B cell (primary cell): ENCODE results near the gene OR7A10. TPM values are rescaled to one million over a fixed set of nuclear protein-coding genes. Genes with fewer than 3 reads are reported as not detected.

Experiments
- ATAC-seq: fragments of 200-7000 bp; cut with Tn5 transposase; one replicate; pipeline ENCODE4 v1.10.0; 2021; ENCODE audit warnings: low read depth, mild to moderate bottlenecking, moderate number of reproducible peaks, moderate library complexity
- CTCF ChIA-PET: fragments of 350-600 bp; sonication (Branson Sonifier 250); formaldehyde crosslinking; loops from one replicate; lab custom pipeline; 2021; ENCODE audit warnings: antibody characterized with exemption, inconsistent platforms; lab: Charles Lee
- POLR2A ChIA-PET: fragments of 350-600 bp; sonication (Branson Sonifier 250); formaldehyde crosslinking; loops from one replicate; lab custom pipeline; 2021; ENCODE audit warnings: antibody characterized with exemption; lab: Charles Lee
- DNase-seq: peaks from one replicate; pipeline ENCODE4 v3.0.0; 2013
- H2AFZ ChIP-seq: 2 replicates; pipeline ENCODE4 v1.6.1; 2012; ENCODE audit warnings: mild to moderate bottlenecking, low read depth, low read length; ENCODE audit not compliant: insufficient read depth, poor library complexity, severe bottlenecking
- H3K27ac ChIP-seq, 2 donors: 1 replicate in 1 of 2; 2 replicates in 1 of 2; pipeline ENCODE4 v1.5.1; 2012 to 2013; ENCODE audit warnings: low read length in 2 of 2, mild to moderate bottlenecking in 2 of 2, moderate library complexity in 1 of 2
- H3K27me3 ChIP-seq, 4 experiments: fragments of 200-600 bp in 1 of 4; sonication (generic) in 1 of 4; replicated peaks in 1 of 4; 1 replicate in 2 of 4; 2 replicates in 2 of 4; pipeline versions ENCODE4 v1.6.1 to v1.7.0; 2013 to 2016; ENCODE audit warnings: low read length in 3 of 4, mild to moderate bottlenecking in 2 of 4, mixed read lengths in 1 of 4, moderate library complexity in 1 of 4; ENCODE audit not compliant: insufficient read depth in 4 of 4, control insufficient read depth in 3 of 4; ENCODE audit errors: control extremely low read depth in 1 of 4
- H3K36me3 ChIP-seq, 2 experiments: replicated peaks in 1 of 2; 1 replicate in 1 of 2; 2 replicates in 1 of 2; pipeline versions ENCODE4 v1.6.1 to v1.7.1; 2013; ENCODE audit warnings: low read length in 1 of 2; ENCODE audit not compliant: insufficient read depth in 2 of 2, control insufficient read depth in 1 of 2; ENCODE audit errors: control extremely low read depth in 1 of 2, extremely low read depth in 1 of 2
- H3K4me1 ChIP-seq, 2 donors: fragments of 200-600 bp in 1 of 2; sonication (generic) in 1 of 2; 1 replicate in 1 of 2; 2 replicates in 1 of 2; pipeline versions ENCODE4 v1.5.1 to v1.6.1; 2013 to 2017; ENCODE audit warnings: low read length in 2 of 2; ENCODE audit not compliant: control insufficient read depth in 2 of 2, insufficient read depth in 2 of 2
- H3K4me2 ChIP-seq: replicated peaks from 2 replicates; pipeline ENCODE3; 2012; ENCODE audit warnings: mild to moderate bottlenecking, low read depth, low read length; ENCODE audit not compliant: poor library complexity, severe bottlenecking
- H3K4me3 ChIP-seq, 5 experiments: fragments of 200-600 bp in 1 of 5; sonication (generic) in 1 of 5; 1 replicate in 3 of 5; 2 replicates in 2 of 5; pipeline versions ENCODE4 v1.5.1 to v1.7.0; 2011 to 2016; ENCODE audit warnings: low read length in 4 of 5, mild to moderate bottlenecking in 4 of 5, low read depth in 2 of 5, control low read depth in 1 of 5, moderate library complexity in 1 of 5; ENCODE audit not compliant: insufficient read depth in 1 of 5; ENCODE audit errors: control extremely low read depth in 1 of 5, extremely low read depth in 1 of 5
- H3K79me2 ChIP-seq: fragments of 200-600 bp; sonication (generic); one replicate; pipeline ENCODE4 v1.6.0; 2016; ENCODE audit warnings: low read length; ENCODE audit not compliant: control insufficient read depth, insufficient read depth
- H3K9ac ChIP-seq: fragments of 200-600 bp; sonication (generic); 2 replicates; pipeline ENCODE4 v1.6.1; 2017; ENCODE audit warnings: mild to moderate bottlenecking, low read length, moderate library complexity
- H3K9me3 ChIP-seq, 3 donors: one replicate each; pipeline versions ENCODE4 v1.6.1 to v1.7.1; 2013; ENCODE audit warnings: low read length in 2 of 3; ENCODE audit not compliant: control insufficient read depth in 2 of 3, insufficient read depth in 1 of 3; ENCODE audit errors: control extremely low read depth in 1 of 3
- H4K20me1 ChIP-seq: 2 replicates; pipeline ENCODE4 v1.6.0; 2012; ENCODE audit warnings: mild to moderate bottlenecking, low read length; ENCODE audit not compliant: insufficient read depth, control insufficient read depth, poor library complexity, severe bottlenecking
- H3K27ac Mint-ChIP-seq: one replicate; pipeline ENCODE4 v1.8.0; 2021; ENCODE audit warnings: mixed read lengths
- H3K27me3 Mint-ChIP-seq: one replicate; pipeline ENCODE4 v1.8.0; 2021; ENCODE audit warnings: mixed read lengths
- H3K4me1 Mint-ChIP-seq: one replicate; pipeline ENCODE4 v1.8.0; 2021; ENCODE audit warnings: mixed read lengths
- H3K4me3 Mint-ChIP-seq: one replicate; pipeline ENCODE4 v1.8.0; 2021; ENCODE audit warnings: mixed read lengths
- H3K9me3 Mint-ChIP-seq: one replicate; pipeline ENCODE4 v1.8.0; 2022; ENCODE audit warnings: mixed read lengths; ENCODE audit not compliant: insufficient read depth
- EZH2 ChIP-seq: IDR thresholded peaks from 2 replicates; pipeline ENCODE4 v1.6.1; 2012; ENCODE audit warnings: borderline replicate concordance, low read depth, mild to moderate bottlenecking, moderate library complexity, low read length; ENCODE audit not compliant: insufficient read depth, poor library complexity, severe bottlenecking
- WGBS: methylation state at CpG from one replicate; pipeline ENCODE4 v1.1.5; 2013; ENCODE audit warnings: missing lambda C conversion rate; ENCODE audit not compliant: insufficient coverage; 5-methylcytosine and 5-hydroxymethylcytosine counted together
- intact Hi-C: fragments of 100-400 bp; cut with micrococcal nuclease; formaldehyde crosslinking; loops from one replicate; pipeline ENCODE4 v1.10.0; 2022
- polyA plus RNA-seq: library from polyadenylated mRNA; depleted of rRNA; stranded (reverse); fragments of >200 nt; gene quantifications from 2 replicates; pipeline ENCODE4 v1.2.3, GENCODE V29; 2012
- total RNA-seq, 2 donors: library from RNA; stranded (reverse); fragments of 120-200 nt in 1 of 2; gene quantifications; 1 replicate in 1 of 2; 2 replicates in 1 of 2; pipeline versions ENCODE4 v1.2.3 to v1.2.4, GENCODE V29; 2013 to 2022
- TF ChIP-seq, protein P1 (sequence below): fragments of 200-600 bp; IDR thresholded peaks from one replicate; pipeline ENCODE4 v1.8.0; 2022; ENCODE audit warnings: antibody characterized with exemption, mild to moderate bottlenecking

Gene OR7A10
- total and polyA plus RNA-seq, 2 donors (not counting 1 experiment from before 2014, with no cell fraction given) = not detected

DNA sequence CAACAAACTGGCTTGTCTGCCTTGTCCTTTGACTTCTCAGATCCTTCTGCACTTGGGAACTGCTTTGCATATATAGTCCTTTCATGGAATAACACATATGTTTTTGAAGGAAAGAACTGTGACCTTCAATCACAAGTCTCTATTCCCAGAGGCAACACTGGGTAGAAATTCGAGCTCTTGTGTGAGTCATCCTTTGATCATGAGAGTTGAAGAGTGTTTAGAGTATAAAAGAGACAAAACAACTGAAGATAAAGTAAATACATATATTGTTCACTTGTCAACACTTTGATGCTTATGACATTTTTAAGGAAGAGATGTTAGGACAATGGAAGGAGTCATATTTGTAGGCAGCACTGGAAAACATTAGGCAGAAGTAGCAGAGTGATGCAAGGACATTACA is 8.5 kb downstream of the OR7A10 start:
- WGBS = no CpG with 5 or more reads among the region's 1 CpG
- Histone ChIP-seq H3K4me2 (no peak overlapping the region), H3K9me3 (no peaks in the 10 kb centered on the region), H3K36me3 (no peaks in the 10 kb centered on the region), H3K4me3 (no peak overlapping the region), H3K9ac (no peak overlapping the region), H3K27me3 (no peaks in the 10 kb centered on the region), H3K4me1 (no peaks in the 10 kb centered on the region), H4K20me1 (no peaks in the 10 kb centered on the region), H2AFZ (no peak overlapping the region), H3K27ac (no peak overlapping the region), H3K79me2 (no peaks in the 10 kb centered on the region)
- DNase-seq (no peak), ATAC-seq (no peak)
- no peak for TF ChIP-seq EZH2
- TF ChIP-seq, protein P1, sequence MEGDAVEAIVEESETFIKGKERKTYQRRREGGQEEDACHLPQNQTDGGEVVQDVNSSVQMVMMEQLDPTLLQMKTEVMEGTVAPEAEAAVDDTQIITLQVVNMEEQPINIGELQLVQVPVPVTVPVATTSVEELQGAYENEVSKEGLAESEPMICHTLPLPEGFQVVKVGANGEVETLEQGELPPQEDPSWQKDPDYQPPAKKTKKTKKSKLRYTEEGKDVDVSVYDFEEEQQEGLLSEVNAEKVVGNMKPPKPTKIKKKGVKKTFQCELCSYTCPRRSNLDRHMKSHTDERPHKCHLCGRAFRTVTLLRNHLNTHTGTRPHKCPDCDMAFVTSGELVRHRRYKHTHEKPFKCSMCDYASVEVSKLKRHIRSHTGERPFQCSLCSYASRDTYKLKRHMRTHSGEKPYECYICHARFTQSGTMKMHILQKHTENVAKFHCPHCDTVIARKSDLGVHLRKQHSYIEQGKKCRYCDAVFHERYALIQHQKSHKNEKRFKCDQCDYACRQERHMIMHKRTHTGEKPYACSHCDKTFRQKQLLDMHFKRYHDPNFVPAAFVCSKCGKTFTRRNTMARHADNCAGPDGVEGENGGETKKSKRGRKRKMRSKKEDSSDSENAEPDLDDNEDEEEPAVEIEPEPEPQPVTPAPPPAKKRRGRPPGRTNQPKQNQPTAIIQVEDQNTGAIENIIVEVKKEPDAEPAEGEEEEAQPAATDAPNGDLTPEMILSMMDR = no peak
- Mint-ChIP-seq H3K27me3 (peaks cover 26% of the 10 kb centered on the region), H3K27ac (no peak overlapping the region), H3K4me3 (no peak overlapping the region), H3K9me3 (no peaks in the 10 kb centered on the region), H3K4me1 (no peaks in the 10 kb centered on the region)
- CTCF ChIA-PET = no interaction called here
- POLR2A ChIA-PET = no interaction called here
- intact Hi-C loops = no loop called here

DNA sequence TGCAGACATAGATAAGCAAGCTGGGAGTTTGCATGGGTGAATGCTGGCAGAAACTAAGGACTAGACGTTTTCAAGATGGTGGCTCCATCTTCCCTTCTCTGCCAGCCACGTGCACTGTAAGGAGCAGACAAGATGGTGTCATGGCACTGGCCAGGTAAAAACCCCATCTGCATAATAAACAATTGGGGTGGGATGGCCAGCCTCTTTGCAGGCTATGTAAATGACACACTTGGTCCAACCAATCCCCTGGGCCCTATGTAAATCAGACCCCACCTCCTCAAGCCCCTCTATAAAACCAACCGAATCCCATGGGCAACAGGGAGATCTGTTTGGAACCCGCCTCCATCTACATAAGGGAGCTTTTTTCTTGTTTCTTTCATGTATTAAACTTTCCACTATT is 11.3 kb downstream of the OR7A10 start:
- H3K27ac ChIP-seq = no peak overlapping the region
- ChIA-PET CTCF (no interaction called here), POLR2A (no interaction called here)
- no peak overlapping the region for H3K4me2 ChIP-seq
- Mint-ChIP-seq H3K4me3 (no peak overlapping the region), H3K9me3 (no peaks in the 10 kb centered on the region), H3K27ac (no peak overlapping the region), H3K27me3 (peaks cover 7% of the 10 kb centered on the region), H3K4me1 (no peaks in the 10 kb centered on the region)
- H3K79me2 ChIP-seq = no peaks in the 10 kb centered on the region
- no peak overlapping the region for H3K4me3 ChIP-seq
- intact Hi-C loops = no loop called here
- H3K4me1 ChIP-seq = no peaks in the 10 kb centered on the region
- H3K9me3 ChIP-seq = no peaks in the 10 kb centered on the region
- no peaks in the 10 kb centered on the region for H3K27me3 ChIP-seq
- H4K20me1 ChIP-seq = no peaks in the 10 kb centered on the region
- WGBS = 100% methylated on average over 1 of the region's 4 CpGs
- no peak overlapping the region for H3K9ac ChIP-seq
- TF ChIP-seq, protein P1 = no peak
- no peak for TF ChIP-seq EZH2
- H3K36me3 ChIP-seq = no peaks in the 10 kb centered on the region
- no peak for ATAC-seq
- no peak for DNase-seq
- no peak overlapping the region for H2AFZ ChIP-seq
